OCI-LY1 (cell line): ENCODE measurements around the gene WIPF3.
"Not testable (repeated sequence)": the region's sequence is repeated elsewhere in the genome, so short reads cannot be mapped to it uniquely, and the experiment has no call there.

ENCODE experiments used
- H2AFZ ChIP-seq: fragments of 200-600 bp; sonication (generic), shearing (Covaris generic); 2 replicates; pipeline ENCODE4 v1.6.0; 2014; ENCODE audit warnings: antibody characterized with exemption, mild to moderate bottlenecking, low read length
- H3F3A ChIP-seq: fragments of 200-600 bp; sonication (generic), shearing (Covaris generic); 2 replicates; pipeline ENCODE4 v1.6.0; 2014; ENCODE audit warnings: mild to moderate bottlenecking, antibody characterized with exemption, low read length, moderate library complexity; ENCODE audit not compliant: insufficient read depth
- H3K27ac ChIP-seq: fragments of 200-600 bp; sonication (generic); 2 replicates; pipeline ENCODE4 v1.5.1; 2014; ENCODE audit warnings: low read length, mixed run types, mild to moderate bottlenecking, low read depth; ENCODE audit not compliant: poor library complexity, severe bottlenecking
- H3K27me3 ChIP-seq: fragments of 200-600 bp; sonication (generic); 2 replicates; pipeline ENCODE4 v1.6.0; 2014; ENCODE audit warnings: antibody characterized with exemption, mild to moderate bottlenecking, low read length, moderate library complexity; ENCODE audit not compliant: insufficient read depth
- H3K36me3 ChIP-seq: fragments of 200-600 bp; sonication (generic); 2 replicates; pipeline ENCODE4 v1.6.1; 2014; ENCODE audit warnings: mild to moderate bottlenecking, antibody characterized with exemption, low read length, moderate library complexity, mixed read lengths; ENCODE audit not compliant: insufficient read depth
- H3K4me1 ChIP-seq: fragments of 200-600 bp; sonication (generic); 2 replicates; pipeline ENCODE4 v1.5.1; 2014; ENCODE audit warnings: mild to moderate bottlenecking, low read length, moderate library complexity; ENCODE audit not compliant: insufficient read depth, severe bottlenecking
- H3K4me2 ChIP-seq: fragments of 200-600 bp; sonication (generic), shearing (Covaris generic); 2 replicates; pipeline ENCODE4 v1.6.1; 2014; ENCODE audit warnings: low read length
- H3K4me3 ChIP-seq: fragments of 200-600 bp; sonication (generic); 2 replicates; pipeline ENCODE4 v1.5.1; 2014; ENCODE audit warnings: low read length, low read depth, mild to moderate bottlenecking, mixed read lengths; ENCODE audit not compliant: poor library complexity, severe bottlenecking
- H3K79me2 ChIP-seq: fragments of 200-600 bp; shearing (Covaris generic); 2 replicates; pipeline ENCODE4 v1.6.1; 2016; ENCODE audit warnings: mixed run types, low read length, mixed read lengths; ENCODE audit not compliant: insufficient read depth
- H3K9ac ChIP-seq: fragments of 200-600 bp; sonication (generic), shearing (Covaris generic); 2 replicates; pipeline ENCODE4 v1.6.1; 2014; ENCODE audit warnings: mild to moderate bottlenecking, low read length, mixed read lengths
- H3K9me2 ChIP-seq: fragments of 200-600 bp; sonication (generic), shearing (Covaris generic); 2 replicates; pipeline ENCODE4 v1.6.1; 2014; ENCODE audit warnings: low read depth, mild to moderate bottlenecking, low read length, mixed read lengths
- H3K9me3 ChIP-seq: fragments of 200-600 bp; shearing (Covaris generic); 2 replicates; pipeline ENCODE4 v1.6.1; 2014; ENCODE audit warnings: low read length, mixed read lengths
- H4K20me1 ChIP-seq: fragments of 200-600 bp; sonication (generic), shearing (Covaris generic); 2 replicates; pipeline ENCODE4 v1.6.0; 2016; ENCODE audit warnings: mild to moderate bottlenecking, low read length; ENCODE audit not compliant: insufficient read depth
- EZH2 ChIP-seq: fragments of 200-600 bp; sonication (generic), shearing (Covaris generic); IDR thresholded peaks from 2 replicates; pipeline ENCODE4 v1.8.0; 2017; ENCODE audit warnings: borderline replicate concordance, mixed run types, mild to moderate bottlenecking, antibody characterized with exemption, low read length, moderate library complexity, mixed read lengths
- TF ChIP-seq, protein P1 (sequence below): fragments of 200-600 bp; sonication (generic), shearing (Covaris generic); IDR thresholded peaks from 2 replicates; pipeline ENCODE4 v1.5.1; 2017; ENCODE audit warnings: mild to moderate bottlenecking, antibody characterized with exemption, low read length, moderate library complexity, mixed read lengths

WIPF3 gene

DNA sequence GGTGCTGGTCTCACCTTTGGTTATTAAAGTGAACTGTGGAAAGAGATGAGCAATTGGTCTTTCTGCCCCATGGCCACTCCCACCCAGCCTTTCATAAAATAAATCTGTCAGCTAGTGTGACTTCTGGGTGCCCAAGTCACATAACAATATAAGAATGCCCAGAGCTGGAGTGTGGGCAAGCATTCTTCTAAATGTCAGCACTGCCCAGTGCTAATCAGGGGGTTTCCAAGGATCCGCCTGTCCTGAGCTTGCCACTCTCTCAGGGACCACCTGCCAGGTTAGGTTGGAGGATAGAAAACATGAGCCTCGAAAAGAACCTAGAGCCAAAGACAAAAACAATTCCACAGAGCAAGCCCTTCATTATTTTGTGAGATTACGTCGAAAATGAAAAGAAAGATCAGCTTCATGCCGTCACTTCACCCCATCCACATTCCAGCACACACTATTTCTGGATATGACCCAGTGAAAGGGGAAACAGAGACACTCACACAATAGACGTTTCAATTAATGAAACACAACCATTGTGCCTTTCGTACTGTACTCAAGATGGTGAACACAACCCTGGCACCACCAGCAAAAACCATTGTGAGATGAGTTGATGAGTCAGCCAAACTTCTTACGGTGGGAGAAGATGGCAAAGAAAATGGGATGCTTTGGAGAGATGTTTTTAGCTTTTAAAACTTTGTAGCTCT, 152.5 kb downstream of the WIPF3 start:
- H3K9ac ChIP-seq, result no peak overlapping the region
- H3K9me3 ChIP-seq, result no peaks in the 10 kb centered on the region
- H4K20me1 ChIP-seq, result no peaks in the 10 kb centered on the region
- H3K27me3 ChIP-seq, result no peaks in the 10 kb centered on the region
- H3K79me2 ChIP-seq, result no peaks in the 10 kb centered on the region
- no peak overlapping the region for H3K4me3 ChIP-seq
- H3F3A ChIP-seq, result no peaks in the 10 kb centered on the region
- H3K4me1 ChIP-seq, result peaks cover 35% of the 10 kb centered on the region
- H3K27ac ChIP-seq, result peak overlapping the region; percentile 47
- H3K36me3 ChIP-seq, result peaks cover 26% of the 10 kb centered on the region
- H3K4me2 ChIP-seq, result no peak overlapping the region
- TF ChIP-seq, protein P1, sequence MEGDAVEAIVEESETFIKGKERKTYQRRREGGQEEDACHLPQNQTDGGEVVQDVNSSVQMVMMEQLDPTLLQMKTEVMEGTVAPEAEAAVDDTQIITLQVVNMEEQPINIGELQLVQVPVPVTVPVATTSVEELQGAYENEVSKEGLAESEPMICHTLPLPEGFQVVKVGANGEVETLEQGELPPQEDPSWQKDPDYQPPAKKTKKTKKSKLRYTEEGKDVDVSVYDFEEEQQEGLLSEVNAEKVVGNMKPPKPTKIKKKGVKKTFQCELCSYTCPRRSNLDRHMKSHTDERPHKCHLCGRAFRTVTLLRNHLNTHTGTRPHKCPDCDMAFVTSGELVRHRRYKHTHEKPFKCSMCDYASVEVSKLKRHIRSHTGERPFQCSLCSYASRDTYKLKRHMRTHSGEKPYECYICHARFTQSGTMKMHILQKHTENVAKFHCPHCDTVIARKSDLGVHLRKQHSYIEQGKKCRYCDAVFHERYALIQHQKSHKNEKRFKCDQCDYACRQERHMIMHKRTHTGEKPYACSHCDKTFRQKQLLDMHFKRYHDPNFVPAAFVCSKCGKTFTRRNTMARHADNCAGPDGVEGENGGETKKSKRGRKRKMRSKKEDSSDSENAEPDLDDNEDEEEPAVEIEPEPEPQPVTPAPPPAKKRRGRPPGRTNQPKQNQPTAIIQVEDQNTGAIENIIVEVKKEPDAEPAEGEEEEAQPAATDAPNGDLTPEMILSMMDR, result no peak
- TF ChIP-seq EZH2, result no peak
- no peaks in the 10 kb centered on the region for H3K9me2 ChIP-seq
- no peak overlapping the region for H2AFZ ChIP-seq

DNA sequence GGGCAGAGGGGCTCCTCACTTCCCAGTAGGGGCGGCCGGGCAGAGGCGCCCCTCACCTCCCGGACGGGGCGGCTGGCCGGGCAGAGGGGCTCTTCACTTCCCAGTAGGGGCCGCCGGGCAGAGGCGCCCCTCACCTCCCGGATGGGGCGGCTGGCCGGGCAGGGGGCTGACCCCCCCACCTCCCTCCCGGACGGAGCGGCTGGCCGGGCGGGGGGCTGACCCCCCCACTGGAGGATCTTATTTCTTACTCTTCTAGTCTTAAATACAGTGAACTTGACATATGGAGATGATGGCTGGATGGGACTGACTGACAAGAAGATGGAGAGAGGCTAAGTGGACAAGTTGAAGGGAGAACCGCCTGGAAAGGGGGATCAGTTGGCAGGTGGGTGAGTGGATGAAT, 155.3 kb downstream of the WIPF3 start:
- peaks cover 25% of the 10 kb centered on the region for H3K4me1 ChIP-seq

DNA sequence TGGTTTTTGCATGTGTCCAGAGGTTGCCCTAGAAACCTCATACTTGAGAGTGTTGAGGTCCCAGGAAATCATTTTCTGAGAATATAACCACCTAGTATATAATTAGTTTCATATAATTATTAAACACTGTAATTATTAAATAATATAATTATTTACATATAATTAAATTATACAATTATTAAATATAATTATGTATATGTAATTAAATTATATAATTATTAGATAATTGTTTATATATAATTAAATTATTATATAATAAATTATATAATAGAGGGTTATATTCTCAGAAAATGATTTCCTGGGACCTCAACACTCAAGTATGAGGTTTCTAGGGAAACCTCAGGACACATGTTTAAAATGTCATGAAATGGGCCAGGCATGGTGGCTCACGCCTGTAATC, 155.7 kb downstream of the WIPF3 start:
- peaks cover 25% of the 10 kb centered on the region for H3K36me3 ChIP-seq
- H2AFZ ChIP-seq, result no peak overlapping the region
- H3K79me2 ChIP-seq, result no peaks in the 10 kb centered on the region
- H3K4me2 ChIP-seq, result no peak overlapping the region
- H3K27ac ChIP-seq, result no peak overlapping the region
- TF ChIP-seq EZH2, result no peak
- TF ChIP-seq, protein P1, result no peak
- H3K9me3 ChIP-seq, result no peaks in the 10 kb centered on the region
- no peaks in the 10 kb centered on the region for H3K27me3 ChIP-seq
- H4K20me1 ChIP-seq, result no peaks in the 10 kb centered on the region
- H3K9ac ChIP-seq, result no peak overlapping the region
- peaks cover 21% of the 10 kb centered on the region for H3K4me1 ChIP-seq
- no peak overlapping the region for H3K4me3 ChIP-seq
- no peaks in the 10 kb centered on the region for H3F3A ChIP-seq
- H3K9me2 ChIP-seq, result no peaks in the 10 kb centered on the region

More for the DNA sequence above, 155.3 kb downstream of the WIPF3 start:
- H3K36me3 ChIP-seq, result peaks cover 25% of the 10 kb centered on the region
- H3K9ac ChIP-seq, H3K27ac ChIP-seq, H4K20me1 ChIP-seq, H3K9me2 ChIP-seq, H3F3A ChIP-seq, H2AFZ ChIP-seq, H3K4me2 ChIP-seq, H3K9me3 ChIP-seq, H3K27me3 ChIP-seq, H3K4me3 ChIP-seq, H3K79me2 ChIP-seq: not testable (repeated sequence)

- no peak overlapping the region for H3K4me3 ChIP-seq
- no peak overlapping the region for H3K9ac ChIP-seq
- TF ChIP-seq EZH2, result no peak
- TF ChIP-seq, protein P1, result no peak
- no peaks in the 10 kb centered on the region for H3K79me2 ChIP-seq
- H2AFZ ChIP-seq, result no peak overlapping the region
- H4K20me1 ChIP-seq, result no peaks in the 10 kb centered on the region
- H3K9me3 ChIP-seq, result no peaks in the 10 kb centered on the region
- no peaks in the 10 kb centered on the region for H3K4me1 ChIP-seq
- no peak overlapping the region for H3K4me2 ChIP-seq
- H3K9me2 ChIP-seq, result no peaks in the 10 kb centered on the region
- H3K36me3 ChIP-seq, result peaks cover 46% of the 10 kb centered on the region
- H3K27ac ChIP-seq, result no peak overlapping the region
- H3K27me3 ChIP-seq, result no peaks in the 10 kb centered on the region
- no peaks in the 10 kb centered on the region for H3F3A ChIP-seq
These were observed 158.7 kb downstream of the WIPF3 start for GRCh38 chr7:29965030-29965429.
